Type B pancreatic cell (in vitro differentiated cells): Measurements from ENCODE around the gene PRKAR2A. TPM values are rescaled to one million over a fixed set of nuclear protein-coding genes. Genes with fewer than 3 reads are reported as not detected.
"Not testable (repeated sequence)": the region's sequence is repeated elsewhere in the genome, so short reads cannot be mapped to it uniquely, and the experiment has no call there.

Source experiments
- DNase-seq: peaks from one replicate; pipeline ENCODE4 v3.0.0; 2021; ENCODE audit warnings: mixed read lengths; ENCODE audit not compliant: unreplicated experiment; ENCODE audit errors: extremely low spot score
- H3K27ac Mint-ChIP-seq: 2 replicates; pipeline ENCODE4 v1.8.0; 2021; ENCODE audit warnings: mild to moderate bottlenecking, mixed read lengths
- H3K27me3 Mint-ChIP-seq: 2 replicates; pipeline ENCODE4 v1.8.0; 2021; ENCODE audit warnings: mixed read lengths
- H3K36me3 Mint-ChIP-seq: 2 replicates; pipeline ENCODE4 v1.8.0; 2021; ENCODE audit warnings: mixed read lengths
- H3K4me1 Mint-ChIP-seq: one replicate; pipeline ENCODE4 v1.8.0; 2021; ENCODE audit warnings: mixed read lengths; ENCODE audit not compliant: unreplicated experiment
- H3K4me3 Mint-ChIP-seq: 2 replicates; pipeline ENCODE4 v1.8.0; 2021; ENCODE audit warnings: mild to moderate bottlenecking, mixed read lengths
- H3K9me3 Mint-ChIP-seq: 2 replicates; pipeline ENCODE4 v1.8.0; 2021; ENCODE audit warnings: mixed read lengths
- CTCF ChIP-seq: fragments of 200-600 bp; sonication (generic); conservative IDR thresholded peaks from 2 replicates; pipeline ENCODE4 v1.5.0; 2021; ENCODE audit warnings: antibody characterized with exemption, mild to moderate bottlenecking
- total RNA-seq: library from RNA; stranded (reverse); gene quantifications from 2 replicates; pipeline ENCODE4 v1.2.1, GENCODE V29; 2021; ENCODE audit warnings: low replicate concordance

The PRKAR2A gene
- total RNA-seq, 1 donor from 2014 or later: 44.1 TPM

- H3K4me3 Mint-ChIP-seq: no peak overlapping the region
- H3K36me3 Mint-ChIP-seq: peaks cover 15% of the 10 kb centered on the region
- H3K4me1 Mint-ChIP-seq: no peaks in the 10 kb centered on the region
- no peaks in the 10 kb centered on the region for H3K27me3 Mint-ChIP-seq
- DNase-seq: no peak
- H3K9me3 Mint-ChIP-seq: no peaks in the 10 kb centered on the region
- peak; percentile 33 for TF ChIP-seq CTCF
- no peak overlapping the region for H3K27ac Mint-ChIP-seq
These were observed 82.3 kb downstream of the PRKAR2A start for GRCh38 chr3:48765376-48765775.

GRCh38 chr3:48762816-48763215, 84.9 kb downstream of the PRKAR2A start:
- DNase-seq: no peak
- no peaks in the 10 kb centered on the region for H3K4me1 Mint-ChIP-seq
- no peak overlapping the region for H3K27ac Mint-ChIP-seq
- no peak overlapping the region for H3K4me3 Mint-ChIP-seq
- no peak for TF ChIP-seq CTCF
- no peaks in the 10 kb centered on the region for H3K9me3 Mint-ChIP-seq
- peaks cover 9% of the 10 kb centered on the region for H3K36me3 Mint-ChIP-seq
- no peaks in the 10 kb centered on the region for H3K27me3 Mint-ChIP-seq

GRCh38 chr3:48759991-48760540, 87.6 kb downstream of the PRKAR2A start:
- H3K36me3 Mint-ChIP-seq, DNase-seq, H3K4me1 Mint-ChIP-seq, H3K27ac Mint-ChIP-seq, H3K27me3 Mint-ChIP-seq, H3K4me3 Mint-ChIP-seq, H3K9me3 Mint-ChIP-seq: not testable (repeated sequence)

GRCh38 chr3:48759531-48759930, 88.1 kb downstream of the PRKAR2A start:
- H3K9me3 Mint-ChIP-seq, H3K36me3 Mint-ChIP-seq, H3K4me3 Mint-ChIP-seq, H3K27ac Mint-ChIP-seq, DNase-seq, H3K27me3 Mint-ChIP-seq, H3K4me1 Mint-ChIP-seq: not testable (repeated sequence)

- no peak for TF ChIP-seq CTCF
- Mint-ChIP-seq H3K27me3 (no peaks in the 10 kb centered on the region), H3K27ac (no peak overlapping the region), H3K4me3 (no peak overlapping the region), H3K4me1 (peaks cover 4% of the 10 kb centered on the region), H3K9me3 (no peaks in the 10 kb centered on the region), H3K36me3 (no peaks in the 10 kb centered on the region)
- no peak for DNase-seq
These were observed 88.6 kb downstream of the PRKAR2A start for GRCh38 chr3:48759071-48759470.

- no peak for DNase-seq
- Mint-ChIP-seq H3K27ac (no peak overlapping the region), H3K9me3 (no peaks in the 10 kb centered on the region), H3K4me3 (no peak overlapping the region), H3K27me3 (no peaks in the 10 kb centered on the region), H3K36me3 (peaks cover 4% of the 10 kb centered on the region), H3K4me1 (peaks cover 4% of the 10 kb centered on the region)
- no peak for TF ChIP-seq CTCF
These were observed 91.0 kb downstream of the PRKAR2A start for GRCh38 chr3:48756640-48757039.

- no peaks in the 10 kb centered on the region for H3K9me3 Mint-ChIP-seq
- peaks cover 8% of the 10 kb centered on the region for H3K36me3 Mint-ChIP-seq
- no peak overlapping the region for H3K4me3 Mint-ChIP-seq
- no peak for TF ChIP-seq CTCF
- no peak overlapping the region for H3K27ac Mint-ChIP-seq
- DNase-seq: no peak
- H3K27me3 Mint-ChIP-seq: no peaks in the 10 kb centered on the region
- peaks cover 8% of the 10 kb centered on the region for H3K4me1 Mint-ChIP-seq
These were observed 96.8 kb downstream of the PRKAR2A start for GRCh38 chr3:48750856-48751255.
